B cell (primary cell): ENCODE data around the gene CAMK2D. TPM values are rescaled to one million over a fixed set of nuclear protein-coding genes. Genes with fewer than 3 reads are reported as not detected.

ENCODE experiments used
- ATAC-seq: fragments of 200-7000 bp; cut with Tn5 transposase; one replicate; pipeline ENCODE4 v1.10.0; 2021; ENCODE audit warnings: low read depth, mild to moderate bottlenecking, moderate number of reproducible peaks, moderate library complexity
- CTCF ChIA-PET: fragments of 350-600 bp; sonication (Branson Sonifier 250); formaldehyde crosslinking; loops from one replicate; lab custom pipeline; 2021; ENCODE audit warnings: antibody characterized with exemption, inconsistent platforms; lab: Charles Lee
- POLR2A ChIA-PET: fragments of 350-600 bp; sonication (Branson Sonifier 250); formaldehyde crosslinking; loops from one replicate; lab custom pipeline; 2021; ENCODE audit warnings: antibody characterized with exemption; lab: Charles Lee
- DNase-seq: peaks from one replicate; pipeline ENCODE4 v3.0.0; 2013
- H2AFZ ChIP-seq: 2 replicates; pipeline ENCODE4 v1.6.1; 2012; ENCODE audit warnings: mild to moderate bottlenecking, low read depth, low read length; ENCODE audit not compliant: insufficient read depth, poor library complexity, severe bottlenecking
- H3K27ac ChIP-seq, 2 donors: 1 replicate in 1 of 2; 2 replicates in 1 of 2; pipeline ENCODE4 v1.5.1; 2012 to 2013; ENCODE audit warnings: low read length in 2 of 2, mild to moderate bottlenecking in 2 of 2, moderate library complexity in 1 of 2
- H3K27me3 ChIP-seq, 4 experiments: fragments of 200-600 bp in 1 of 4; sonication (generic) in 1 of 4; replicated peaks in 1 of 4; 1 replicate in 2 of 4; 2 replicates in 2 of 4; pipeline versions ENCODE4 v1.6.1 to v1.7.0; 2013 to 2016; ENCODE audit warnings: low read length in 3 of 4, mild to moderate bottlenecking in 2 of 4, mixed read lengths in 1 of 4, moderate library complexity in 1 of 4; ENCODE audit not compliant: insufficient read depth in 4 of 4, control insufficient read depth in 3 of 4; ENCODE audit errors: control extremely low read depth in 1 of 4
- H3K36me3 ChIP-seq, 2 experiments: replicated peaks in 1 of 2; 1 replicate in 1 of 2; 2 replicates in 1 of 2; pipeline versions ENCODE4 v1.6.1 to v1.7.1; 2013; ENCODE audit warnings: low read length in 1 of 2; ENCODE audit not compliant: insufficient read depth in 2 of 2, control insufficient read depth in 1 of 2; ENCODE audit errors: control extremely low read depth in 1 of 2, extremely low read depth in 1 of 2
- H3K4me1 ChIP-seq, 2 donors: fragments of 200-600 bp in 1 of 2; sonication (generic) in 1 of 2; 1 replicate in 1 of 2; 2 replicates in 1 of 2; pipeline versions ENCODE4 v1.5.1 to v1.6.1; 2013 to 2017; ENCODE audit warnings: low read length in 2 of 2; ENCODE audit not compliant: control insufficient read depth in 2 of 2, insufficient read depth in 2 of 2
- H3K4me2 ChIP-seq: replicated peaks from 2 replicates; pipeline ENCODE3; 2012; ENCODE audit warnings: mild to moderate bottlenecking, low read depth, low read length; ENCODE audit not compliant: poor library complexity, severe bottlenecking
- H3K4me3 ChIP-seq, 5 experiments: fragments of 200-600 bp in 1 of 5; sonication (generic) in 1 of 5; 1 replicate in 3 of 5; 2 replicates in 2 of 5; pipeline versions ENCODE4 v1.5.1 to v1.7.0; 2011 to 2016; ENCODE audit warnings: low read length in 4 of 5, mild to moderate bottlenecking in 4 of 5, low read depth in 2 of 5, control low read depth in 1 of 5, moderate library complexity in 1 of 5; ENCODE audit not compliant: insufficient read depth in 1 of 5; ENCODE audit errors: control extremely low read depth in 1 of 5, extremely low read depth in 1 of 5
- H3K79me2 ChIP-seq: fragments of 200-600 bp; sonication (generic); one replicate; pipeline ENCODE4 v1.6.0; 2016; ENCODE audit warnings: low read length; ENCODE audit not compliant: control insufficient read depth, insufficient read depth
- H3K9ac ChIP-seq: fragments of 200-600 bp; sonication (generic); 2 replicates; pipeline ENCODE4 v1.6.1; 2017; ENCODE audit warnings: mild to moderate bottlenecking, low read length, moderate library complexity
- H3K9me3 ChIP-seq, 3 donors: one replicate each; pipeline versions ENCODE4 v1.6.1 to v1.7.1; 2013; ENCODE audit warnings: low read length in 2 of 3; ENCODE audit not compliant: control insufficient read depth in 2 of 3, insufficient read depth in 1 of 3; ENCODE audit errors: control extremely low read depth in 1 of 3
- H4K20me1 ChIP-seq: 2 replicates; pipeline ENCODE4 v1.6.0; 2012; ENCODE audit warnings: mild to moderate bottlenecking, low read length; ENCODE audit not compliant: insufficient read depth, control insufficient read depth, poor library complexity, severe bottlenecking
- H3K27ac Mint-ChIP-seq: one replicate; pipeline ENCODE4 v1.8.0; 2021; ENCODE audit warnings: mixed read lengths
- H3K27me3 Mint-ChIP-seq: one replicate; pipeline ENCODE4 v1.8.0; 2021; ENCODE audit warnings: mixed read lengths
- H3K4me1 Mint-ChIP-seq: one replicate; pipeline ENCODE4 v1.8.0; 2021; ENCODE audit warnings: mixed read lengths
- H3K4me3 Mint-ChIP-seq: one replicate; pipeline ENCODE4 v1.8.0; 2021; ENCODE audit warnings: mixed read lengths
- H3K9me3 Mint-ChIP-seq: one replicate; pipeline ENCODE4 v1.8.0; 2022; ENCODE audit warnings: mixed read lengths; ENCODE audit not compliant: insufficient read depth
- EZH2 ChIP-seq: IDR thresholded peaks from 2 replicates; pipeline ENCODE4 v1.6.1; 2012; ENCODE audit warnings: borderline replicate concordance, low read depth, mild to moderate bottlenecking, moderate library complexity, low read length; ENCODE audit not compliant: insufficient read depth, poor library complexity, severe bottlenecking
- WGBS: methylation state at CpG from one replicate; pipeline ENCODE4 v1.1.5; 2013; ENCODE audit warnings: missing lambda C conversion rate; ENCODE audit not compliant: insufficient coverage; 5-methylcytosine and 5-hydroxymethylcytosine counted together
- intact Hi-C: fragments of 100-400 bp; cut with micrococcal nuclease; formaldehyde crosslinking; loops from one replicate; pipeline ENCODE4 v1.10.0; 2022
- polyA plus RNA-seq: library from polyadenylated mRNA; depleted of rRNA; stranded (reverse); fragments of >200 nt; gene quantifications from 2 replicates; pipeline ENCODE4 v1.2.3, GENCODE V29; 2012
- total RNA-seq, 2 donors: library from RNA; stranded (reverse); fragments of 120-200 nt in 1 of 2; gene quantifications; 1 replicate in 1 of 2; 2 replicates in 1 of 2; pipeline versions ENCODE4 v1.2.3 to v1.2.4, GENCODE V29; 2013 to 2022
- TF ChIP-seq, protein P1 (sequence below): fragments of 200-600 bp; IDR thresholded peaks from one replicate; pipeline ENCODE4 v1.8.0; 2022; ENCODE audit warnings: antibody characterized with exemption, mild to moderate bottlenecking

Gene CAMK2D
- total and polyA plus RNA-seq, 2 donors (not counting 1 experiment from before 2014, with no cell fraction given): 26.3 to 57.0 TPM

DNA sequence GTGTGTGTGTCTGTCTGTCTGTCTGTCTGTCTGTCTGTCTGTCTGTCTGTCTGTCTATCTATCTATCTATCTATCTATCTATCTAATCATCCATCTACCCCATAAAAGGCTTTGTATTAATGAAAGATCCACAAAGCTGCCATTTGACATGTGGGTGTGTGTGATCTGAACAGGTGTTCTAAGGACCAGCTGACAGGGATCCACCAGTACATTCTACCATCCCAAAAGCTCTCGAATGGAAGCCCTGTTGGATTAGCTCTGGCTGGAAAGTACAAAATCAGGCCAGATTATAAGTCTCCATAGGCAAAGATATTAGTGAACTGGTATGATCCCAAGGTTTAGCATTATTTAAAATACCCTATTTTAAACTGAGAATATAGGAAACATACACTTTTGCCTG is 299.3 kb downstream of the CAMK2D start:
- POLR2A ChIA-PET: no interaction called here
- H3K4me2 ChIP-seq: no peak overlapping the region
- Mint-ChIP-seq H3K9me3 (no peaks in the 10 kb centered on the region), H3K4me3 (no peak overlapping the region), H3K27ac (no peak overlapping the region), H3K4me1 (no peaks in the 10 kb centered on the region), H3K27me3 (no peaks in the 10 kb centered on the region)
- no peaks in the 10 kb centered on the region for H3K27me3 ChIP-seq
- H4K20me1 ChIP-seq: no peaks in the 10 kb centered on the region
- no peak overlapping the region for H3K4me3 ChIP-seq
- peaks cover 10 to 48% of the 10 kb centered on the region in 2 experiments for H3K36me3 ChIP-seq
- DNase-seq (no peak), ATAC-seq (no peak)
- H3K79me2 ChIP-seq: no peaks in the 10 kb centered on the region
- CTCF ChIA-PET: no interaction called here
- H3K27ac ChIP-seq: no peak overlapping the region
- H3K9me3 ChIP-seq: no peaks in the 10 kb centered on the region
- TF ChIP-seq EZH2: no peak
- TF ChIP-seq, protein P1, sequence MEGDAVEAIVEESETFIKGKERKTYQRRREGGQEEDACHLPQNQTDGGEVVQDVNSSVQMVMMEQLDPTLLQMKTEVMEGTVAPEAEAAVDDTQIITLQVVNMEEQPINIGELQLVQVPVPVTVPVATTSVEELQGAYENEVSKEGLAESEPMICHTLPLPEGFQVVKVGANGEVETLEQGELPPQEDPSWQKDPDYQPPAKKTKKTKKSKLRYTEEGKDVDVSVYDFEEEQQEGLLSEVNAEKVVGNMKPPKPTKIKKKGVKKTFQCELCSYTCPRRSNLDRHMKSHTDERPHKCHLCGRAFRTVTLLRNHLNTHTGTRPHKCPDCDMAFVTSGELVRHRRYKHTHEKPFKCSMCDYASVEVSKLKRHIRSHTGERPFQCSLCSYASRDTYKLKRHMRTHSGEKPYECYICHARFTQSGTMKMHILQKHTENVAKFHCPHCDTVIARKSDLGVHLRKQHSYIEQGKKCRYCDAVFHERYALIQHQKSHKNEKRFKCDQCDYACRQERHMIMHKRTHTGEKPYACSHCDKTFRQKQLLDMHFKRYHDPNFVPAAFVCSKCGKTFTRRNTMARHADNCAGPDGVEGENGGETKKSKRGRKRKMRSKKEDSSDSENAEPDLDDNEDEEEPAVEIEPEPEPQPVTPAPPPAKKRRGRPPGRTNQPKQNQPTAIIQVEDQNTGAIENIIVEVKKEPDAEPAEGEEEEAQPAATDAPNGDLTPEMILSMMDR: no peak
- H3K4me1 ChIP-seq: no peaks in the 10 kb centered on the region
- H3K9ac ChIP-seq: no peak overlapping the region
- intact Hi-C loops: no loop called here
- WGBS: no CpG with 5 or more reads among the region's 1 CpG
- no peak overlapping the region for H2AFZ ChIP-seq

DNA sequence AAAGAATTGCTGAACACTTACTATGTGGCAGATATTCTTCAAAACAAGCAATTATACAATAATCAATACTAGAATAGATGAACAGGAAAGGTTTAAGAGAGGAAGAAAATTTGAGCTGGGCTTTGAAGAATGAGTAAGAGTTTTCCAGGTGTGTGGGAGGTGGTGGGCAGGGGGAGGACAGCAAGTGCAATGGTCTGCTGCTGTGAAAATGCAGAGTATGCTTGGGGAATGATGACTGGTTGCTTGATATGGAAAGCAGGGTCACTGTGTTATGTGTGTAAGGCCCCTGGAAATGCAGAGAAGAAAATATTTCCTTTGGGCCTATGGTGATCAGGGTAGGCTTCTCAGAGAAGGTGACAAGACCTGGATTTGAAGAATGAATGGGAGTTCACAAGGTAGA is 300.3 kb downstream of the CAMK2D start:
- Histone ChIP-seq H3K79me2 (no peaks in the 10 kb centered on the region), H3K9ac (no peak overlapping the region), H3K36me3 (peaks cover 10 to 55% of the 10 kb centered on the region in 2 experiments), H3K27ac (no peak overlapping the region), H3K9me3 (no peaks in the 10 kb centered on the region), H3K4me2 (no peak overlapping the region), H3K4me1 (no peaks in the 10 kb centered on the region), H2AFZ (no peak overlapping the region), H3K4me3 (no peak overlapping the region), H4K20me1 (no peaks in the 10 kb centered on the region), H3K27me3 (no peaks in the 10 kb centered on the region)
- intact Hi-C loops: no loop called here
- H3K27me3 Mint-ChIP-seq: no peaks in the 10 kb centered on the region
- DNase-seq (no peak), ATAC-seq (no peak)
- H3K27ac Mint-ChIP-seq: no peak overlapping the region
- H3K9me3 Mint-ChIP-seq: no peaks in the 10 kb centered on the region
- POLR2A ChIA-PET: no interaction called here
- H3K4me3 Mint-ChIP-seq: no peak overlapping the region
- TF ChIP-seq, protein P1: no peak
- no peak for TF ChIP-seq EZH2
- H3K4me1 Mint-ChIP-seq: no peaks in the 10 kb centered on the region
- CTCF ChIA-PET: no interaction called here
